Lung (tissue), 12 donors: ENCODE data around the gene PDE4B. TPM values are rescaled to one million over a fixed set of nuclear protein-coding genes. Genes with fewer than 3 reads are reported as not detected.

ENCODE experiments used
- ATAC-seq: fragments of 200-7000 bp; cut with Tn5 transposase; one replicate; pipeline ENCODE4 v1.9.1; 2020; ENCODE audit warnings: moderate number of reproducible peaks; ENCODE audit not compliant: insufficient read depth, low FRiP score
- DNase-seq, 3 donors: peaks; one replicate each; pipeline ENCODE4 v3.0.0-alpha.2; 2013 to 2017
- H3K27ac ChIP-seq, 2 donors: one replicate each; pipeline ENCODE4 v1.5.1; 2013; ENCODE audit warnings: mild to moderate bottlenecking in 2 of 2, moderate library complexity in 2 of 2, control low read depth in 1 of 2, inconsistent platforms in 1 of 2, low read depth in 1 of 2, low read length in 1 of 2
- H3K27me3 ChIP-seq, 3 donors: one replicate each; pipeline ENCODE4 v1.5.1; 2013; ENCODE audit warnings: low read length in 2 of 3; ENCODE audit not compliant: control insufficient read depth in 3 of 3, insufficient read depth in 3 of 3
- H3K36me3 ChIP-seq, 4 donors: one replicate each; pipeline ENCODE4 v1.5.1; 2013; ENCODE audit warnings: low read length in 4 of 4, mild to moderate bottlenecking in 1 of 4, moderate library complexity in 1 of 4; ENCODE audit not compliant: control insufficient read depth in 4 of 4, insufficient read depth in 4 of 4
- H3K4me1 ChIP-seq, 5 donors: one replicate each; pipeline ENCODE4 v1.5.1; 2013; ENCODE audit warnings: low read length in 5 of 5, mild to moderate bottlenecking in 2 of 5, moderate library complexity in 1 of 5; ENCODE audit not compliant: control insufficient read depth in 5 of 5, insufficient read depth in 5 of 5
- H3K4me3 ChIP-seq: one replicate; pipeline ENCODE4 v1.5.1; 2013; ENCODE audit warnings: mild to moderate bottlenecking, control low read depth, moderate library complexity
- H3K9ac ChIP-seq, 2 donors: one replicate each; pipeline ENCODE4 v1.5.1; 2013; ENCODE audit warnings: low read length in 2 of 2, control low read depth in 1 of 2; ENCODE audit not compliant: insufficient read depth in 1 of 2
- H3K9me3 ChIP-seq, 4 donors: one replicate each; pipeline ENCODE4 v1.5.1; 2013; ENCODE audit warnings: low read length in 3 of 4, mild to moderate bottlenecking in 1 of 4, moderate library complexity in 1 of 4; ENCODE audit not compliant: control insufficient read depth in 4 of 4, insufficient read depth in 3 of 4
- CTCF ChIP-seq: IDR thresholded peaks from 2 replicates; pipeline ENCODE4 v1.5.1; 2012; ENCODE audit warnings: mild to moderate bottlenecking; ENCODE audit errors: control extremely low read depth, extremely low read depth
- WGBS, 2 donors: extraction: QIAGEN DNeasy Blood & Tissue Kit; methylation state at CpG; one replicate each; pipeline ENCODE4 v1.1.7; 2013; 5-methylcytosine and 5-hydroxymethylcytosine counted together
- polyA plus RNA-seq, 2 donors: library from polyadenylated mRNA; stranded (reverse); fragments of 200-250 nt; gene quantifications; one replicate each; pipeline ENCODE4 v1.2.1, GENCODE V29; 2013
- total RNA-seq, 2 donors: library from RNA; depleted of rRNA in 1 of 2; stranded (reverse); fragments of >200 nt in 1 of 2; gene quantifications; one replicate each; pipeline ENCODE4 v1.2.1, GENCODE V29; 2014 to 2021
- donor health status: control.
- donor health status: control.
- donor health status: Bipolar disorder and iron deficiency.
- donor health status: healthy.
- donor health status: DM: yes; HTN: yes; CAD: no.

Gene PDE4B
- total and polyA plus RNA-seq, 4 donors = 4.0 to 96.2 (median 20.2) TPM

GRCh38 chr1:66140072-66140471 is 347.4 kb downstream of the PDE4B start:
- no peaks in the 10 kb centered on the region for H3K4me1 ChIP-seq
- DNase-seq (peak; percentile 15 to 48 (median 23)), ATAC-seq (peak; percentile 45)
- 45 to 50% methylated on average over 5 of the region's 5 CpGs for WGBS, 2 donors
- TF ChIP-seq CTCF = no peak
- no peak overlapping the region for H3K4me3 ChIP-seq
- H3K27me3 ChIP-seq = no peaks in the 10 kb centered on the region
- H3K36me3 ChIP-seq = no peaks in the 10 kb centered on the region
- H3K27ac ChIP-seq = no peak overlapping the region
- no peak overlapping the region for H3K9ac ChIP-seq
- H3K9me3 ChIP-seq = no peaks in the 10 kb centered on the region

- ATAC-seq (no peak), DNase-seq (no peak)
- TF ChIP-seq CTCF = no peak
- Histone ChIP-seq H3K36me3 (no peaks in the 10 kb centered on the region), H3K27ac (no peak overlapping the region), H3K9ac (no peak overlapping the region), H3K27me3 (no peaks in the 10 kb centered on the region), H3K4me3 (no peak overlapping the region), H3K4me1 (no peaks in the 10 kb centered on the region), H3K9me3 (no peaks in the 10 kb centered on the region)
- 31 to 39% methylated on average over 2 of the region's 2 CpGs for WGBS, 2 donors
Observed at GRCh38 chr1:66143651-66144050, 351.0 kb downstream of the PDE4B start.

GRCh38 chr1:66147226-66147835 is 354.6 kb downstream of the PDE4B start:
- Histone ChIP-seq H3K9me3 (no peaks in the 10 kb centered on the region), H3K4me1 (no peaks in the 10 kb centered on the region), H3K27ac (no peak overlapping the region), H3K9ac (no peak overlapping the region), H3K27me3 (no peaks in the 10 kb centered on the region), H3K4me3 (no peak overlapping the region), H3K36me3 (no peaks in the 10 kb centered on the region)
- DNase-seq (no peak), ATAC-seq (no peak)
- TF ChIP-seq CTCF = no peak
- 88 to 90% methylated on average over 4 of the region's 4 CpGs for WGBS, 2 donors

GRCh38 chr1:66152034-66152433 is 359.3 kb downstream of the PDE4B start:
- no peak overlapping the region for H3K27ac ChIP-seq
- H3K9ac ChIP-seq = no peak overlapping the region
- ATAC-seq (no peak), DNase-seq (no peak)
- no peaks in the 10 kb centered on the region for H3K36me3 ChIP-seq
- TF ChIP-seq CTCF = no peak
- no peaks in the 10 kb centered on the region for H3K9me3 ChIP-seq
- no peak overlapping the region for H3K4me3 ChIP-seq
- H3K4me1 ChIP-seq = no peaks in the 10 kb centered on the region
- no peaks in the 10 kb centered on the region for H3K27me3 ChIP-seq
